ENCODE results near the gene PRSS8.

DNA sequence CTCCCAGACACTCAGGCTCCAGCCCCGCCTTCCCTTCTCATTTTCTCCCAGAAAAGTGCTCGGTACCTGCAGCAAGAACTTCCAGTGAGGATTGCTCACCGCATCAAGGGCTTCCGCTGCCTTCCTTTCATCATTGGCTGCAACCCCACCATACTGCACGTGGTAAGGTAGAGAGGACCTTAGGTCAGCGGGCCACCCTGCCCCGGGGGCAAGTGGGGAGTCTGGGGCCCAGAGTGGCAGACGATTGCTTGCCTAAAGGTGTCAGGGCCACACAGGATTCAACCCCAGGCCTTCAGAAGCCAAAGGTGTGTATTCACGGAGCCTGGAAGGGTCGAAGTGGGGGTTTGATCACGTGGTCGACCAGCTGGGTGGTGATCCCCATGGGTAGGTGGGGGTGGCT lies 25.9 kb downstream of the PRSS8 start:
- TF ChIP-seq POLR2A (IDR thresholded peaks at IDR 0.05) (no peak), CTCF (IDR thresholded peaks at IDR 0.05) (no peak)
